Psoas muscle (tissue), 8 donors: ENCODE measurements around the gene UMAD1. TPM values are rescaled to one million over a fixed set of nuclear protein-coding genes. Genes with fewer than 3 reads are reported as not detected.

ENCODE experiments used
- ATAC-seq, 4 donors: fragments of 200-7000 bp; cut with Tn5 transposase; one replicate each; pipeline ENCODE4 v1.9.1; 2020; ENCODE audit warnings: moderate library complexity in 3 of 4, mild to moderate bottlenecking in 2 of 4
- DNase-seq, 2 donors: peaks; one replicate each; pipeline ENCODE4 v3.0.0-alpha.2; 2020
- H3K27ac ChIP-seq: fragments of 200-600 bp; one replicate; pipeline ENCODE4 v1.8.0; 2022
- H3K27me3 ChIP-seq, 3 donors: fragments of 200-600 bp in 1 of 3; one replicate each; pipeline versions ENCODE4 v1.6.1 to v1.8.0; 2013 to 2022; ENCODE audit warnings: low read length in 2 of 3, mild to moderate bottlenecking in 2 of 3, moderate library complexity in 1 of 3; ENCODE audit not compliant: insufficient read depth in 3 of 3
- H3K36me3 ChIP-seq, 2 donors: fragments of 200-600 bp in 1 of 2; one replicate each; pipeline versions ENCODE4 v1.6.1 to v1.8.0; 2013 to 2022; ENCODE audit warnings: low read depth in 1 of 2, mild to moderate bottlenecking in 1 of 2, moderate library complexity in 1 of 2; ENCODE audit not compliant: insufficient read depth in 1 of 2
- H3K4me1 ChIP-seq: fragments of 200-600 bp; one replicate; pipeline ENCODE4 v1.8.0; 2022
- H3K4me3 ChIP-seq: fragments of 200-600 bp; one replicate; pipeline ENCODE4 v1.8.0; 2022; ENCODE audit warnings: mild to moderate bottlenecking
- H3K9me3 ChIP-seq: fragments of 200-600 bp; one replicate; pipeline ENCODE4 v1.8.0; 2022
- WGBS, 3 donors: extraction: QIAGEN DNeasy Blood & Tissue Kit; methylation state at CpG; one replicate each; pipeline versions ENCODE4 v1.1.6 to v1.1.7; 2013; 5-methylcytosine and 5-hydroxymethylcytosine counted together
- intact Hi-C, 2 donors: fragments of 100-400 bp; cut with DNase I; formaldehyde crosslinking; loops; one replicate each; pipeline versions ENCODE4 v1.11.0 to v1.14.2; 2022
- long read RNA-seq, 2 donors: library from polyadenylated mRNA; unstranded; transcript quantifications; one replicate each; pipeline ENCODE4 v2.0.0, GENCODE V29; 2021
- polyA plus RNA-seq, 3 donors: library from polyadenylated mRNA; stranded (reverse); fragments of 200-250 nt; gene quantifications; one replicate each; pipeline ENCODE4 v1.2.3, GENCODE V29; 2013
- total RNA-seq, 4 donors: library from RNA; stranded (reverse); fragmentation: NEBNext Ultra II Directional in 2 of 4; extraction: Animal tissue kit (Norgen Biotek cat#: 25700) in 2 of 4; gene quantifications; one replicate each; pipeline versions ENCODE4 v1.2.1 to v1.2.4, GENCODE V29; 2021 to 2023
- TF ChIP-seq, protein P1 (sequence below): fragments of 200-600 bp; IDR thresholded peaks from one replicate; pipeline ENCODE4 v1.8.0; 2022; ENCODE audit warnings: antibody characterized with exemption
- donor health status: healthy with polysubstance abuse.
- donor health status: DM: no; HTN: no; CAD: no; lungs with moderate emphysema.
- donor health status: Bipolar disorder and iron deficiency.
- donor health status: healthy.
- donor health status: DM: yes; HTN: yes; CAD: no.
- donor health status: DM: no; HTN: no; CAD: no.
- donor health status: DM: no; HTN: no; CAD: no.
- donor health status: DM: yes; HTN: yes; CAD: no.

The UMAD1 gene
- total RNA-seq (10 to 100 TPM; 10.1 to 18.3 (median 14.1) TPM), polyA plus RNA-seq (10 to 100 TPM in 1 of 3 donors, 1 to 10 TPM in 2; 6.2 to 19.1 (median 9.4) TPM)
- long read RNA-seq, donor 1, partial matches to known transcripts, result 1 of 14 reads
- long read RNA-seq, donor 1, other reads (novel, unspliced or antisense), result 13 of 14 reads
- long read RNA-seq, donor 2, partial matches to known transcripts, result 6 of 26 reads
- long read RNA-seq, donor 2, other reads (novel, unspliced or antisense), result 20 of 26 reads

DNA sequence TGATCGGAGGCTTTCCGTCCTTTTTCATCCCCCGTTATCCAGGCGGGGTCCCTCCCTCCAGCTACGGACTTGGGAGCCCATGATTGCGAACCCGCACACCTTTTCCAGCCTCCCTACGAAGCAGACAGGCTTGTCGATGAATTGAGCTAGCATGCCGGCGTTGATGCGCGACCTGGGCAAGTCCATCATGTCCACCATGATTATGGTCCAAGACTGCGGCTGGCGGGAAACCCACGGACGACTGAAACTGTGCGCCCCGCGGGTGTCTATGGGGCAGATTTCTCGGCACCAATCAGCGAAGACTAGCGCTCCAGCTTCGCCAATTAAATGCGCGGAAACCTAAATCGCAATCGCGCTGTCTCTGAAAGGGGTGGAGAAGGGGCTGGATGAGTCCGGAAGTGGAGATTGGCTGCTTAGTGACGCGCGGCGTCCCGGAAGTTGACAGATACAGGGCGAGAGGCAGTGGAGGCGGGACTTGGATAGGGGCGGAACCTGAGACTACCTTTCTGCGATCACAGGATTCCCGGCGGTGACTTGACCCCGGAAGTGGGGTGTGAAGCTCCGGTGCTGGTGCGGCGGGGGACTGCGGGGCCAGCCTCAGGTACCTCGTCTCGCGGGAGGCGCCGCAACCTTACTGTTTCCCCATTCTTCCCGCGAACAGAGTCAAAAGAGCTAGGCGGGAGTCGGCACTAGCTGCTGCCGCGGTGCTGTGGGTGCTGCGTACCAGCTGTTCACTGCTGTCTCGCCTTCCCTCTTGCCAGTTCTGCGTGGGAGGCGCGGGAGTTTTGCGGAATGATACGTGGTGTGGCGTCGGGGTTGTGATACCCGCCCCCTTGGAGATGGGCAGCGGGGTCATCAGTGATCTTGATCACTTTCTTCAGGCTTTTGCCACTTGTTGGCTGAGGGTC lies at the start of gene UMAD1:
Gene UMAD1 (plus strand): TSS at position 532 of the 908 bp plus-strand sequence. CDS start 32,620 bp downstream, outside the sequence.
- Histone ChIP-seq H3K36me3 (peaks cover 0 to 22% of the 10 kb centered on the region in 2 donors), H3K9me3 (no peaks in the 10 kb centered on the region), H3K27ac (peak within 1 kb of the TSS; percentile 87), H3K4me1 (peaks cover 16% of the 10 kb centered on the region), H3K4me3 (peak within 1 kb of the TSS; percentile 89), H3K27me3 (no peaks in the 10 kb centered on the region)
- intact Hi-C loops, result loop anchor here in 1 of 2 donors (1.0 kb wide), 1 partner anchor 120 kb away; no protein-coding TSS in a partner anchor
- WGBS, 3 donors, result 0% methylated on average over 67 to 68 of the region's 68 CpGs
- peak; percentile 98 to 99 for DNase-seq
- TF ChIP-seq, protein P1, sequence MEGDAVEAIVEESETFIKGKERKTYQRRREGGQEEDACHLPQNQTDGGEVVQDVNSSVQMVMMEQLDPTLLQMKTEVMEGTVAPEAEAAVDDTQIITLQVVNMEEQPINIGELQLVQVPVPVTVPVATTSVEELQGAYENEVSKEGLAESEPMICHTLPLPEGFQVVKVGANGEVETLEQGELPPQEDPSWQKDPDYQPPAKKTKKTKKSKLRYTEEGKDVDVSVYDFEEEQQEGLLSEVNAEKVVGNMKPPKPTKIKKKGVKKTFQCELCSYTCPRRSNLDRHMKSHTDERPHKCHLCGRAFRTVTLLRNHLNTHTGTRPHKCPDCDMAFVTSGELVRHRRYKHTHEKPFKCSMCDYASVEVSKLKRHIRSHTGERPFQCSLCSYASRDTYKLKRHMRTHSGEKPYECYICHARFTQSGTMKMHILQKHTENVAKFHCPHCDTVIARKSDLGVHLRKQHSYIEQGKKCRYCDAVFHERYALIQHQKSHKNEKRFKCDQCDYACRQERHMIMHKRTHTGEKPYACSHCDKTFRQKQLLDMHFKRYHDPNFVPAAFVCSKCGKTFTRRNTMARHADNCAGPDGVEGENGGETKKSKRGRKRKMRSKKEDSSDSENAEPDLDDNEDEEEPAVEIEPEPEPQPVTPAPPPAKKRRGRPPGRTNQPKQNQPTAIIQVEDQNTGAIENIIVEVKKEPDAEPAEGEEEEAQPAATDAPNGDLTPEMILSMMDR, result no peak
- peak; percentile 100 for ATAC-seq

DNA sequence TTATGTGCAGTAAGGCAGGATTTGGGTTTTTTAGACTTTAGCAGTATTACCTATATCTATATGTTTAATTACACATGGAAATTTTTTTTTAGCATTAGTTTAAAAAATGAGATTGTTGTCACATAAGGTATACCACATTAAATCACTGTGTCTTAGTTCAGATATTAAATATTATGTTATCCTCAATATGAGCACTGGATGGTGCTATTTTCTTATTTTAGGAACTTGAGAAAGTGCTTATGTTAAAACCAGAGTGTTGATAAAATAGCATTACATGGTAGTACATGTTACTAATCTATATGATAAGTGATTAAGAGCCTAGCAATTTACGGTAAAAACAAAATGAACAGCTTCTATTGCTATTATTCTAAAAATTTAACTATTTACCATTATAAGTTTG lies 45.1 kb upstream of the UMAD1 start:
- ATAC-seq (peak in 1 of 4 donors; percentile 58), DNase-seq (no peak)
- Histone ChIP-seq H3K4me1 (no peaks in the 10 kb centered on the region), H3K27me3 (no peaks in the 10 kb centered on the region), H3K4me3 (no peak overlapping the region), H3K27ac (no peak overlapping the region), H3K36me3 (peaks cover 4 to 91% of the 10 kb centered on the region in 2 donors), H3K9me3 (no peaks in the 10 kb centered on the region)
- intact Hi-C loops, result no loop called here
- TF ChIP-seq, protein P1, result peak; percentile 33
- WGBS, 3 donors, result 92 to 98% (median 93%) methylated on average over 1 of the region's 1 CpG

DNA sequence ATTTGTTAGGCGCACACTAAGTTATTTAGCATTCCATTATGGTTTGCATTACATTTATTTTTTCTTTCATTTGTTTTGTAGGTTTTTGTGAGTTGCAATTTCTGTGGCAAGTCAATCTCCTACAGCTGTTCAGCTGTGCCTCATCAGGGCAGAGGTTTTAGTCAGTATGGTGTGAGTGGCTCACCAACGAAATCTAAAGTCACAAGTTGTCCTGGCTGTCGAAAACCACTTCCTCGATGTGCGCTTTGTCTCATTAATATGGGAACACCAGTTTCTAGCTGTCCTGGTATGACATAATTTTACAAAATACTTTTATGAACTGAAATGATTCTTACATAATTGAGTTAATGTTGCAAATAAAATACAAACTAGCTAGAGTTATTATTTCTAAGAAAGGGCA lies 44.4 kb upstream of the UMAD1 start:
- Histone ChIP-seq H3K4me1 (no peaks in the 10 kb centered on the region), H3K27me3 (no peaks in the 10 kb centered on the region), H3K9me3 (no peaks in the 10 kb centered on the region), H3K4me3 (no peak overlapping the region), H3K36me3 (peaks cover 4 to 87% of the 10 kb centered on the region in 2 donors), H3K27ac (no peak overlapping the region)
- WGBS, 3 donors, result 90 to 94% (median 93%) methylated on average over 5 of the region's 5 CpGs
- DNase-seq (no peak), ATAC-seq (peak in 1 of 4 donors; percentile 43)
- TF ChIP-seq, protein P1, result no peak
- intact Hi-C loops, result no loop called here

DNA sequence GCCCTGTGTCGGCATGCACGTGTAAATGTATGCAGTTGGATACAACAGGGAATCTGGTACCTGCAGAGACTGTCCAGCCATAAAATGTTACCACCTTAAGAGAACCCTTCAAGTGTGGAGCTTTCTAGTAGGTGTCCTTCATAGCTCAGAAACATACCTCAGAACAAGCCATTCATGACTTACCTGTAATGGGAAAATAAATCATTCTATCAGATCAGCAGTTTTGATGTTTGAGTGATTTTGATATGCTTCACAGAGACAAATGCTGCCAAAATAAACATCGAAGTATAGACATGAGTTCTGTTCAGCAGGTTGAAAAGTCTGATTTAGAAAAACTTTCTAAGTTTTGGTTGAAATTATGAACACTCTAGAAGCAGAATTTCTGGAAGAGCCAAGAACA lies 33.5 kb upstream of the UMAD1 start:
- TF ChIP-seq, protein P1, result no peak
- Histone ChIP-seq H3K9me3 (no peaks in the 10 kb centered on the region), H3K4me3 (no peak overlapping the region), H3K27ac (no peak overlapping the region), H3K4me1 (no peaks in the 10 kb centered on the region), H3K36me3 (peaks cover 4 to 44% of the 10 kb centered on the region in 2 donors), H3K27me3 (no peaks in the 10 kb centered on the region)
- DNase-seq, result no peak
- intact Hi-C loops, result no loop called here
- 53 to 83% (median 55%) methylated on average over 3 of the region's 3 CpGs for WGBS, 3 donors
- ATAC-seq, result peak in 1 of 4 donors; percentile 27
